Brain pericyte (primary cell): ENCODE results near the gene RPL4.

ENCODE experiments used
- DNase-seq: peaks from one replicate; pipeline ENCODE4 v3.0.0-alpha.2; 2012; ENCODE audit warnings: low read depth, low spot score

Gene RPL4

DNA sequence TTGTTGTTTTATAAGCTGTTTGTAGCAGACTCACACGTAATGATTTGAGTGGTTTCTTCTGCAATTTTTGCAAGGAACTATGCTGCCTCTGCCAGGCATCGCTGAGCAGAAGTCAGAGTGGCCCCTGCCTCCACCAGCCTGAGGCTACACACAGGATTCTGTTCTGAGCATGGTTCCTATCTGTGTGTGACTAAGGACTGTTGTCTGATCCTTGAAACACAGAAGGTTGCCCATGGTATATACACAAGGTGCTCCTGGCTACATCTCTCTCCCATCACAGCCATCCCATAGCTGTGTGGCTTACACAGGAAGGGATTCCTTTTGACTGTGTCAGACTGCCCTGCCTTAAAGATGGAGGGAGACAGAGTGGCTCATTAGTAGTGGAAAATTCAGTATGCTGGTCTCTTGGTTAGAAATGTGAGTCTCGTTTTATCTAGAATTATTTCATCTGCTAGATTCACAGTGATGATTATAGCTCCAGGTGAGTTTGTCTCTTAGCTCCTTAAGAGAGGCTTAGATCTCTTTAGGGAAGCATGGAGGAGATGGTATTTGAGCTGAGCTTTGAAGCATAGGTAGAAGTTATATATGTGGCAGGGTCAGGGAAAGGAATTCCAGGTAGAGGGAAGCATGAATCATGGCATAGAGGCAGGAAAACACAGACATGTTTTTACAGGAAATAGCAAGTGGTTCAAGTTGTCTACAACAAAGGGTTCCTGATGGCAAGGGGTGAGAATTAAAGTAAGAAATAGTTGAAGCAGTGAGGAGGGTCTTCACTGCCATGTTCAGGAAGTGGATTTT lies 44.6 kb downstream of the RPL4 start:
- DNase-seq, result no peak

- no peak for DNase-seq
Observed at GRCh38 chr15:66456211-66456610, 48.4 kb downstream of the RPL4 start.

GRCh38 chr15:66454143-66454542 lies 50.5 kb downstream of the RPL4 start:
- DNase-seq, result no peak

- DNase-seq, result no peak
Observed at GRCh38 chr15:66452971-66453580, 51.6 kb downstream of the RPL4 start.

- DNase-seq, result no peak
Observed at GRCh38 chr15:66452420-66452819, 52.2 kb downstream of the RPL4 start.
